ENCODE results near the gene TMEM91. TPM values are rescaled to one million over a fixed set of nuclear protein-coding genes. Genes with fewer than 3 reads are reported as not detected.
A peak's percentile ranks its signal among the peaks of the same experiment; 100 is the strongest.

Gene TMEM91
- total RNA-seq, 1 donor from 2014 or later, result 7.4 TPM

GRCh38 chr19:41426952-41427646 lies 50.8 kb downstream of the TMEM91 start, which contains the start of gene B3GNT8:
Gene B3GNT8, minus strand, starts transcription at chr19:41427374. Its CDS starts 596 bp downstream, at chr19:41426778.
- peak within 1 kb of the TSS; percentile 52 for H2AFZ ChIP-seq (ENCODE audit: low read depth, low read length)
- H3K4me2 ChIP-seq (ENCODE audit: low read length), result peak within 1 kb of the TSS; percentile 80
- H4K20me1 ChIP-seq (ENCODE audit: insufficient read depth, low read length), result no peaks in the 10 kb centered on the region
- H3K4me1 ChIP-seq (ENCODE audit: insufficient read depth, low read length), result peaks cover 9% of the 10 kb centered on the region
- H3K9ac ChIP-seq (ENCODE audit: low read length), result peak within 1 kb of the TSS; percentile 64
- Mint-ChIP-seq H3K4me1 (ENCODE audit: low read depth, unreplicated experiment) (peaks cover 12% of the 10 kb centered on the region), H3K4me3 (ENCODE audit: unreplicated experiment) (peak within 1 kb of the TSS; percentile 82), H3K9me3 (ENCODE audit: unreplicated experiment) (no peaks in the 10 kb centered on the region), H3K27me3 (ENCODE audit: low read depth, unreplicated experiment) (no peaks in the 10 kb centered on the region), H3K36me3 (ENCODE audit: low read depth, unreplicated experiment) (peaks cover 16% of the 10 kb centered on the region), H3K27ac (ENCODE audit: unreplicated experiment) (peak within 1 kb of the TSS; percentile 75)
- FAIRE-seq (no peak), DNase-seq (ENCODE audit: low read depth) (peak; percentile 22)
- H3K79me2 ChIP-seq (ENCODE audit: insufficient read depth, low read length), result no peaks in the 10 kb centered on the region
- no peak within 1 kb of the TSS for H3K4me3 ChIP-seq (ENCODE audit: insufficient read depth, low read depth, low read length)
- no peaks in the 10 kb centered on the region for H3K9me3 ChIP-seq (ENCODE audit: insufficient read depth, low read depth, low read length)
- TF ChIP-seq EZH2 (IDR thresholded peaks at IDR 0.05; ENCODE audit: insufficient read depth, low read length), result no peak
- TF ChIP-seq CTCF (IDR thresholded peaks at IDR 0.05; ENCODE audit: insufficient read depth, low read depth, low read length), result no peak
- H3K36me3 ChIP-seq (ENCODE audit: insufficient read depth, low read length), result peaks cover 2% of the 10 kb centered on the region
- H3K27ac ChIP-seq (ENCODE audit: low read depth, low read length), result no peak within 1 kb of the TSS
- no peaks in the 10 kb centered on the region for H3K27me3 ChIP-seq (ENCODE audit: insufficient read depth, low read length)

- FAIRE-seq (no peak), DNase-seq (ENCODE audit: low read depth) (no peak)
- H2AFZ ChIP-seq (ENCODE audit: low read depth, low read length), result peak overlapping the region; percentile 52
- H3K79me2 ChIP-seq (ENCODE audit: insufficient read depth, low read length), result no peaks in the 10 kb centered on the region
- H3K4me3 ChIP-seq (ENCODE audit: insufficient read depth, low read depth, low read length), result no peak overlapping the region
- H3K27me3 Mint-ChIP-seq (ENCODE audit: low read depth, unreplicated experiment), result no peaks in the 10 kb centered on the region
- no peaks in the 10 kb centered on the region for H3K9me3 Mint-ChIP-seq (ENCODE audit: unreplicated experiment)
- no peaks in the 10 kb centered on the region for H3K27me3 ChIP-seq (ENCODE audit: insufficient read depth, low read length)
- H3K4me3 Mint-ChIP-seq (ENCODE audit: unreplicated experiment), result peak overlapping the region; percentile 77
- peaks cover 14% of the 10 kb centered on the region for H3K4me1 Mint-ChIP-seq (ENCODE audit: low read depth, unreplicated experiment)
- no peaks in the 10 kb centered on the region for H3K9me3 ChIP-seq (ENCODE audit: insufficient read depth, low read depth, low read length)
- no peak for TF ChIP-seq EZH2 (IDR thresholded peaks at IDR 0.05; ENCODE audit: insufficient read depth, low read length)
- no peak for TF ChIP-seq CTCF (IDR thresholded peaks at IDR 0.05; ENCODE audit: insufficient read depth, low read depth, low read length)
- peak overlapping the region; percentile 80 for H3K4me2 ChIP-seq (ENCODE audit: low read length)
- no peak overlapping the region for H3K27ac ChIP-seq (ENCODE audit: low read depth, low read length)
- peaks cover 3% of the 10 kb centered on the region for H4K20me1 ChIP-seq (ENCODE audit: insufficient read depth, low read length)
- H3K9ac ChIP-seq (ENCODE audit: low read length), result peak overlapping the region; percentile 58
- peaks cover 9% of the 10 kb centered on the region for H3K4me1 ChIP-seq (ENCODE audit: insufficient read depth, low read length)
- peaks cover 9% of the 10 kb centered on the region for H3K36me3 ChIP-seq (ENCODE audit: insufficient read depth, low read length)
- H3K27ac Mint-ChIP-seq (ENCODE audit: unreplicated experiment), result peak overlapping the region; percentile 34
- H3K36me3 Mint-ChIP-seq (ENCODE audit: low read depth, unreplicated experiment), result peaks cover 11% of the 10 kb centered on the region
These were observed 51.5 kb downstream of the TMEM91 start for GRCh38 chr19:41427647-41428480.
